Amniotic stem cell (primary cell): ENCODE results near the gene TTLL7.

Source experiments
- DNase-seq: peaks from one replicate; lab custom pipeline; 2025; lab: John Stamatoyannopoulos, UW

Gene TTLL7

DNA sequence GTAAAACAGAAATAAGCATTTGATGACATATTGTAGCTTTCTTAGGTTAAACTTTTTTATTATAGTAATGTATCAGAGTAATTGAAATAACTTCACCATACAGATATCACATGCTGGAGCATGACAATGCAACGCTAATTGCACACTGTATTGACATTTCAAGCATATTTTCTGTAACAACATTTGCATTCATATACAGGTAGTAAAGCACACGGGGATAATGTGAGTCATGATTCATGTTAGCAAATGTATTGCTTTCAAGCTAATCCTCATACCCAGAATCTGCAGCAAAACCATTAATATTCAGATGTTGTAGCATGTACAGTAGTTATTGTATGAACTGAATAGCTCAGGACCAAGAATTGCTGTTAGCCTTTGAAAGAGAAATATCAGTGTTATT lies 133.9 kb downstream of the TTLL7 start:
- no peak for DNase-seq

DNA sequence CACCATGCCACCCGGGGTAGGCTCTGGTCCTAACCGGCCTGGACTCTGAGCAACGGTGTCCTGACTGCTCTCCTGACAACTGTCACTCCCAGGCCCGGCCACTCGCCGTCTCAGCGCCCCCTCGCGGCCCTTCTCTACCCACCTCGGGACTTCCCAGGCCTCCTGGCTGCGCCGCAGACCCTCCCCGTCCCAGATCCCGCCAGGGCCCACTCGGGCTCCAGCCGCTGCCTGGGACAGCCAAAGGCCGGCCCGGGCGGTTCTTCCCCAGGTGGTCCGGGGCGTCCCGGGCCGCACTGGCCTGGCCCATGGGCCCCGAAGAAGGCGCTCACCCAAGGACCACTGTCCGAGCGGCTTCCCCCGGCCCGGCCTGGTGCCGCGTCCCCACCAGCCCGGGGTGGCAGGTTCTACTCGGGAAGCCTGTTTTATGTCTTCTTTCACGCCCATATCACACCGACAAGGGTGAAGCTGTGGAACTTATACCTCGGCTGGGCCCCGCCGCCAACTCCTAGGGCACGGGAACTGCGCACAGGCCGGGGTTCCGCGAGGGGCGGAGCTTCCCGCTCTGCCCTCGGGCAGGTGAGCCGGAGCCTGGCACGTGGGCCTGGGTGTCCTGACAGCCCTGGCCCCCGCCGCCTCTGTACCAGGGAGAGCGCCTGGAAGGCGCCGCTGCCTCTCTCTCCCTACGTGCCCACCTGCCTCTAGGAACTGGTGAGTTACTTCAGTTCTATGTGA lies 138.3 kb downstream of the TTLL7 start:
- no peak for DNase-seq

DNA sequence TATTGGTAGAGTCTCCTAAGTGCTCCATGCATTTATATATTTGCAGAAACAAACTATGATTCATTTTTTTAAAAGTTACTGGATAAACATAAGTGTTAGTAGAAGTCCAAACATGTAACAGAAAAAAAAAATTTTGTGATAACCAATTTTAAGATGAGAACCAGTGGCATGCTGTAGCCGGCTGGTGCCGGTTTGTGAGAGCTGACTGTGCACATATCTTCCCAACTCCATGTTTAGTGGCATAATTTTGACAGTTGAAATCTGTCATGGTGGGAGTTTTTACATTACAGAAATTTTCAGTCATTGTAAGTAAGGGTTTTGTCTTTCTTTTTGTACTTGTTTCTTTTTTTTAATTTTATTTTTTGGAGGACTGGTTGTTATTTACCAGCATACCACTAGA lies 141.2 kb downstream of the TTLL7 start:
- DNase-seq = no peak

DNA sequence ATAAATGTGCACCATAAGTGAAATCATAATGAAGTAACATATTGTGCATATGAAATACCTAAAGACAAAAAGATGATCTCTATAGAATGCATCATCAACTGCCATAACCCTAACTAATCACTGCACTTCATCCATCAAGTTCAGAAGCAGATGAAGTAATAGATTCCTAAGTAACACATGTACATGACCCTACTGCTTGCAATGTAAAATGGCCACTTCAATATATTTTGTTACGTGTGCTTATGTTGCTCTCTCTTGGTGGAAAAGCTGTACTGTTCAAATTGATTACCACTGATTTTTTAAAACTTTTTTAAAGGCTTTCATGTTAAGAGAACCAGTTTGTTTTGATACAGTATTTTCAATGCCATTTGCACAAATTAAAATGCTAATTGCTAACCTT lies 141.8 kb downstream of the TTLL7 start:
- DNase-seq = peak; percentile 46

DNA sequence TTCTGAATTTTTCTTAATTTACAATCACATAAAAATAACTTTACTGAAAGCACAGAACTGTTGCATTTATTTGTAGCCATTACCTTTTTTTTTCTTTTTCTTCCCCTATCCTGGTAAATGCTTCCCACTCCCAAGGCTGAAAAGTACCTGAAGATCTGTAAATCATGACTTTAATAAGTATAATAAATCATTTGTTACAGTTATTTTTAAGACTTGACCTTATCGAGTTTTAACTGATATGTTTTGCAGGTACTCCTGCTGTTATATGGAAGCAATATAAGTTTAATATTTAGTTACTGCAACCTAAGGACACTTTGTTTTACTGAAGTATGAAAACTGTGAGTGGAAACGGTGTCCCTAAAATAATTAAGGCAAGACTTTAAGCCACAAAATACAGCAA lies 142.6 kb downstream of the TTLL7 start:
- no peak for DNase-seq

DNA sequence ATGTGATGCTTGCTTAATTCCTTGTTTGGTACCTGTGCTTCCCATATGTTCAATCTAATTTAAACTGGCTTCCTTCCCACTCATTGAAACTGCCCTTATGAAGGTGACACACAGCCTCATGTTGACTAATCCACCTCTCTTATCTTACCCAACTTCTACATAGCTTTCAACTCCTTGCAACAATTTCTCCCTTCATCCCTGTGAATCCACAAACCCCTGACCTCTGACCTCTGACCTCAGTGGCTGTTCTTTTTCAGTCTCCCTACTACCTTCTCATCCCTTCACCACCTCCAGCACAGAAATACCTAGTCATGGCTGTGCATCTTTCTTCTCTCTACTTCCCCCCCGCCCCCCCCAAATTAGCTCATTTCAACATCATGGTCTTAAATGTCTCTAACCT lies 144.5 kb downstream of the TTLL7 start:
- DNase-seq = no peak

DNA sequence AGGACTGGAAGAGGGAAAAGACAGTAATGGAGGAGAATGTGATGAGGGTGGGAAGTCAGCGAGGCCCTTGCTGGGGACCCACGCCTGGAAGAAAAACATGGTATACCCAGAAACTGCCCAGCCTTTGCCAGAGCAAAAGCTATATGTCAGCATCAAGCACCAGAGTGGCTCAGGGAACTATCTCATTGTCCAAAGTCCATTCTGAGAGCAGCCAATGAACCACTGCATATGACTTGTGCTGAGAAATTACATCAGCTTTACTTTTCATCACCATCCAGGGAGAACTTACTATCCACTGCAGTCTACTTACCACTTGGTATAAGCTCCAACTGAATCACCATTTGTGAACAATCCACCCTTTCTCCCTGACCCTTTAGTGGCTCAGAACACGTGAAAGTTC lies 148.1 kb downstream of the TTLL7 start:
- DNase-seq = no peak

DNA sequence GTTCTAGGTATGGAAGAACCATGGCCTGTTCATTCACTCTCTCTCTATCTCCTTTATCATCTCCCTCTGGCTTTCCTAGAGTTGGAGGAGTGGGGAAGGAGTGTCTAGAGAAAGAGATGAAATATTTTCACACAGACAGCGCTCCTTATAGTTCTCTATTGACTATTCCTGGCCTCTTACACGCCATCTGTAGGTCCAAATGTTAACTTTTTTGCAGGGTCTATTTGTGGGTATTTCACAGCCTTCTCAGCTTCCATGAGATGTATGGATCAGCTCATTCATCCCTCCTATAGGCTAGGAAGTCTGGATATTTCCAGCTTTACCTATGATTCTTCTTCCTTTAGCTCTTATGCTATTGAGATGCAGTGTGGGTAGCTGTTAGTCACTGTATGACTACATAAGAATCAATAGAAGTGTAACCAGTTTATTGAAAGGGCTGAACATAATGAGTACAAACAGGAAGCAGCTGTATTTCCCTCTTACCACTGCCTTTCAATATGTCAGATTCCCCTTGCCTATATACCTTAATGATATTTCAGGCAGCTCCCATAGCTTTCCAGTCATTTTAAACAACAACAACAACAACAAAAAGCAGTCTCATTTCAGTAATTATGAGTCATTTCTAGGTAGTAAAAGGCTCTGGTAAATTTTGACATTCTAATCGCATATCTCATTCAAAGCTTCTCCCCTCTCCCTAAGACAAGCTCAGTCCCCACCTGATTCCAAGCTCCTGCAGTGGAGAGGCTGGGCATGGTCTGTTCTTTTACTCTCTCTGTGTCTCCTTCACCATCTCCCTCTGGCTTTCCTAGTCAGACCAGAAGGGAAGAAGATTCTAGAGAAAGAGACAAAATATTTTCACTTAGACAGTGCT lies 149.5 kb downstream of the TTLL7 start:
- no peak for DNase-seq

DNA sequence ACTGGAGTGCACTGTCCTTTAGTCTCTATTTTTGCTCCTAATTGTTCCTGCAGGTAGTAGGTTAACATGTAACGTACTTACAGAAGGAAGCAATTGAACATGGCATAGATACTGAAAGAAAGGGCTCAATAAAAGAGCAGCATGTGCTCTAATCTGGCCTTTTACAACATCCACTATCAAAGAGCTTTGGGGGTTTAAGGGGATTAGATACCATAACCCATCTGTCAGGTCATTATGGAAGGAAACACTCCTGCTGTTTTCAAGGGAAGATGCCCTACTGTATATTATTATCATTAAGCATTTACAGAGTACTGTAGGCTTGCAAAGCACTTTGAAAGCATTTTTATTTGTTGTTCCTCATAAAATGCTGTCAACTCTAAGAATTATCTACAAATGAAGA lies 152.8 kb downstream of the TTLL7 start:
- DNase-seq = no peak

DNA sequence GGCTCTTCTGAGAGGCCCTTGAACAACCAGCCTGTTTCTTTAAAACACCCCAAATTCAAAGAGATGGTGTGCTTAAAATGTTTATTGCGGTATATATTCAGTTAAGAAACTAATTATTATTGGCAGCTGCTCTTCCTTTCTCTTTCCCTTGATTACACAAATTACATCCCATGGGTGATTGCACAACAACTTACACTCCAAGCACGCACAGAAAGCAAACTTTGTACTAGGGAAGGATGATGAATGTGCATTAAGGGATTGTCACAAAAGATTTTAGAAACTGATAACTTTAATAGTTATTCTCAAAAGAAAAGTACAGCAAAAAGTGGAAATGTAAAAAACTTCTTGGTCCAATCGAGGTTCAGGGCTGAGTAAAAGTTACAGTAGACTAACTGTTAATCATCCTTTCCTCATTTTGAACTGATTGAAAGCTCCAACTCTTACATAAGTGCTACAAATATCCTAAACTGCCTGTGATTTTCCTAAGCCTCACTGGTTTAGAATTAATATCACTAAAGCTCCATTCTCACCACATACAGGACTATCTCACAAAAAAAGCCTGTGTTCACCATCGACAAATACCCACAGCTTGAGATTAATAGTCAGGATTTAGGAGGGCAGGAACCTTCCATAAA lies 153.4 kb downstream of the TTLL7 start:
- DNase-seq = no peak

DNA sequence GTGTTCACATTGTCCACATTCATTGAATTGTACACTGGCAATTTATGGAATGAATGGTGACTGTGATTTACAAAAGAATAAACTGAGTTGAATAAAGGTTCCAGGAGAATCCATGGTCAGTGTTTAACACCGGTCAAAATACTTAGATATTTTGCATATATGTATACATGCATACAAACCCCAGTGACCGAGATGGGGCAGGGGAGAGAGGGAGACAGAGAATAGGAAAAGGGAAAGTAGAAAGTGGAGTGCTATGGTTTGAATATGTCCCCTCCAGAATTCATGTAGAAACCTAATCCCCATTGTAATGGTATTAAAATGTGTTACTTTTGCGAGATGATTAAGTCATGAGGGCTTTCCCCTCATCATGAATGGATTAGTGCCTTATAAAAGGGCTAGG lies 154.4 kb downstream of the TTLL7 start:
- DNase-seq = no peak

DNA sequence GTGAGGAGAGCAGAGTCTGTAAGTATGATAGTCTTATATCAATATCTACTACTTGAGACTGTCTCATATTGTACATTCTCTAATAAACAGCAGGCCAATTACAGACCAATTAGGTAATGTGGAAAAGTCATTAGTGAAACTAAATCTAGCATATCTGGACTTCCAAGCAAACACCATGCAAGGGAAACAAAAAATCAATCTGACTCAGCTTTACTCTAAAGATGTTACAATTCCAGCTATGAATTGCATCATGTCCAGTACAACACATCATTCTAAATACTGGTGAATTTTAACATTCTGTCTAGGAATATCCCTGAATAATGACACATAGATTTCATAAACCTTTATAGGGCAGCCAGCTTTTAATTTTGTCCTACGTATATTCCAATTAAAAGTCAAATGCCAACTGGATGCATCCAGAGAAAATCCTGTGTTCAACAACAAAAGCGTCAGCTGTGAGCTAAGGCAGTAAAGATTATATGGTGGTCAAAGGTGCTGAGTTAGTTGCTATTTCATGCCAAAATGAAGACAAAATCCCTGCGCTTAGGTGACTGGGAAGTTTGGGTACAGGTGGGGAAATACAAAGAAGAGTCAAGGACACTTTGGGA lies 159.3 kb downstream of the TTLL7 start:
- no peak for DNase-seq

DNA sequence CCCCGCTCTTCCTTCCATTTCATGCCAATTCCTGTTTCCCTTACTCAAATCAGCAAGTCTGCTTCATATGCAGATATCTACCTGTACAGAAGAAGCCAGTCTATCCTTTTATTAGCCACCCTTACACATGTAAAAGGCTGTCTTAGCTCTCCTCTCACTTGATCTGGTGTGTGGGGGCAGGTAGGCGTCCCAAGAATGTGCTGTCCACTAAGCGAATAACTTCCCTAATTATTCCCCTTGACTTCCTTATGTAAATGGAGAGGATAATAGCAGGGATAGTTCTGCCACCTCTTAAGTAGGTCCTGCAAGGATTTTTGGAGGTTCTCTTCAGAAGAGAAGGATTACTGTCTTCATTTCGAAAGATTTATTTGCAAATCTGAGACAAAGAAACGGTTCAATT lies 160.4 kb downstream of the TTLL7 start:
- no peak for DNase-seq

DNA sequence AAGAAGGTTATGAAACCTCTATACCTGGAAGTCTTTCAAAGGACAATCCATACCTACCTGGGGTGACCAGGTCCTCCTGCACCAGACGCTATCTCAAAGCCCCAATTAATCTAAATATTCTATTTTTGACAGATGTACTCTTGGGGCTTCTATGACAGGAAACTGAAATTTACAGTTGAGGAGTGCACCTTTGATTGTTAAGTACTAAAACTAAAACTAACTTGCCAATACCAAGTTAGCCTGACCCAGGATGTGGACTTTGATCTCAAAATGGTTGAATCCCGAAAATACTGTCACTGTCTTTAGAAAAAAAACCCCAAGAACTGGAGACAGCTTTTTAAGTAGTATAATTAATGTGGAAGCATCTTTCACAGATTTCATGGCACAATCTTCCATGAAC lies 162.4 kb downstream of the TTLL7 start:
- DNase-seq = no peak

DNA sequence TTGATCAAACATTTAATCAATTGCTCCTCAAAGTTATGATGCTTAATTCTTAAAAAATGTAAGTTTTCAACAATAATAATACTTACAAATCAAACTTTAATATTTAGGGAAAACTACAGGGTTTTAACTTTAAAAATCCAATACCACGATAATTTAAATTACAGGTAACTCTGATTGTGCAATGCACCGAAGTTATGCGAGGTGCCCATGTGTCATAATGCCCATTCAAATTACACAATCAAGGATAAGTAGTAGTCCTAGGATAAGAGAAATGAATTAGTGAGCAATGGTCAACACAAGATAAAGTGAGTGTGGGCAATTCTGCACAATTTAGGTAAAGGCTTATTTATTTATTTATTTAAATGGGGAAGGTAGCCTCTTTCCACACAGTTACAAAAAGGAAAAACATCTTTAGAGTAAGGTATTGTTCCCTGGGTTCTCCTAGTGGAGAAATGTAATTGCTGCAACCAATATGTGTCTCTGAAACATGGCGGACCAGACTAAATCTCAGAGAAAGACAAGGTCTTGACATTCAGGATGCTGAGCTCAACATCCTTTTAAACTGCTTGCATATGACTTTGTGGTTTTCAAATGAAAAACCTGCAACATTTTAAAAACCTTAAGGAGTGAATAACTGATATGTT lies 164.2 kb downstream of the TTLL7 start:
- no peak for DNase-seq

DNA sequence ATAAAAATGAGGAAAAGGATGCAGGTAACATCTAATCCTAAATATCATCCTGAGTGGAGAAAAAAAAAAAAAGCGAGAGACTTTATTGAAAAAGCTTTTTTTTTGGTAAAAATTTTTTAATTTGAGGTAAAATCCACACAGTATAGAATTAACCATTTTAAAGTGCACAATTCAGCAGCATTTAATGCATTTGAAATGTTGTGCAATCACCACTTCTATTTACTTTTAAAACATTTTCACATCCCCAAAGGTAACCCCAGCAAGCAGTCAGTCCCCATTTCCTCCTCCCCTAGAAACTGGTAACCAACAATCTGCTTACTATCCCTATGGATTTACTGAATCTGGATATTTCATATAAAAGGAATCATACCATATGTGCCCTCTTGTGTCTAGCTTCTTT lies 166.7 kb downstream of the TTLL7 start:
- DNase-seq = no peak

DNA sequence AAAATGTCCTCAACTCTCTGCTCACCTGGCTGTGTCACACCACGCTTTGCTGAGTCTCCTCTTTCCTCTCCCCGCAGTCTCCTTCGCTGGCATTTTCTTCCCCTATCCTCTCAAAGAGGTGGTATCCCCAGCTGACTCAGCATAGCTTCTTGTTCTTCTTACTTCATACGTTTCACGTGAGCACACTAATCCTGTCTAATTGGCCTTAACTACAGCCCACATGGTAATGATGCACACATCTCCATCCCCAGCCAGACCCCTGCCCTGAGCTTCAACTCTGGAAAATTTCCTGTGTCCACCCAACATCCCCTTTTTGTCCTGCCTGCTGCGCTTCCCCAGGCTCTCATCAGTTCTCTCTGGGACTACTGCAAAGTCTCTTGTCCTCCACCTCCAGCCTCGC lies 169.8 kb downstream of the TTLL7 start:
- DNase-seq = no peak

DNA sequence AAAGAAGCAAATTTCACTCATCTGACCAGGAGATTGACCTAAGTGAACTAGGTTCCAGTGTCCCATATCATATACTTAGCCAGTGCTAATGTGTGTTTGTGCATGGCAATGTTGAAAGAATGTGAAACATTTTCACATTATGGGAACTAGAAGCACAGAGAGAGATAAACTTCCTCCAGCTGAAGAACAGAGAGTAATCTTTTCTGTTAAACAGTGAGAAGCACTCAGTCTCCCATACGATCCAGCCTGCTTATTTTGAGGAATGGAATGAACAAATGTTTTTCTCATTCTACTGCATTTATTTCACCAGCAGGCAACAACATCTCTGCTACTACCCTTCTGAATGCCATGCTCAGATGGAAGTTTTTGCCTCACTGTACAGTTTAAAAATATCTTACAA lies 170.5 kb downstream of the TTLL7 start:
- no peak for DNase-seq

DNA sequence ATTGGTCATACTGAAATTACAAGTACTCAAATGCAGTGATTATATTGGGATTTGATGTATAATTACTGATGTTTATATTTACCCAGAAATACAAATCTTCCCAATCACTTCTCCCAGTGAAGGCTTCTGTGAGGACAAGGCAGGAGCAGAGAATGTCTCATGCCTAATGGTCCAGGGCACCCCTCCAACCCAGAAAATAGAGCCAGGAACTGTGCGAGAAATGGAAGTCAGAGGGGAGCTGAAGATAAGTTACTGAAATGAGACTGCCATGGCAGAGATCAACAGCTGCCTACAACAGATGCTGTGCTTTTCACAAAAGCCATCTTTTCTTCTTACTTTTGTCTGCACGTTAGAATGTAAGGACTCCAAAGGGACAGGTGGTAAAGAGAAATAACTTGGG lies 171.2 kb downstream of the TTLL7 start:
- no peak for DNase-seq

DNA sequence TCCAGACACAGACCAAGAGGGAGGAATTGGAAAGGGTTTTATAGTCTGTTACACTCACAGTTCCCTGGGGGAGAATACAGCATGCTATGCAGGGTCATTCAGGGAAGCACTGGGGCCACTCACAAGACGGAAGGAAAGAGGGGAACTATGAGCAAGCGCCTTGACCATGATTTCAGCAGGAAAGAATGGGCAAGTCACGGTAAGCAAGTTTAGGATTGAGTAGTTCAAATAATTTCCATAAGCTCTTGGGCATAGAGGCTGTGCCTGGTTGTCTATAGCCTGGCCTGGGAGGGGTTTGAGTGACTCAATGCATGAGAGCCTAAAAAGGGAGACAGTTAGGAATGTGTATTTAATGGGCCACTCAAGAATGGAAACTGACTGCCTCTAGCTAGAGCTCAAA lies 176.7 kb downstream of the TTLL7 start:
- DNase-seq = no peak

DNA sequence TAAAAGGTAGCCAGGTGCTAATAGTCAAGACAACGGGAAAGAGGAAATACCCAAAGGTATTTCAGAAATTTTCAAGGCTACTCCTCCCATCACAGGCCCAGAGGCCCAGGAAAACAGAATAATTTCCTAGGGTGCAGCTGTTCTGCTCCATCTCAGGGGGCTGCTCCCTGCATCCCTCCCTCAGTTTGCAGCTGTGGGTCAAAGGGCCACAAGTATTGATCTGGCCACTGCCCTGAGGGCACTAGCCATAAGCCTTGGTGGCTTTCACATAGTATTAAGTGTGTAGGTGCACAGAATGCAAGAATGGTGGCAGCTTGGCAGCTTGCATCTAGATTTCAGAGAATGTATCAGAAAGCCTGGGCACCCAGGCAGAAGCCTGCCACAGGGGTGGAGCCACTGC lies 179.5 kb downstream of the TTLL7 start:
- no peak for DNase-seq

DNA sequence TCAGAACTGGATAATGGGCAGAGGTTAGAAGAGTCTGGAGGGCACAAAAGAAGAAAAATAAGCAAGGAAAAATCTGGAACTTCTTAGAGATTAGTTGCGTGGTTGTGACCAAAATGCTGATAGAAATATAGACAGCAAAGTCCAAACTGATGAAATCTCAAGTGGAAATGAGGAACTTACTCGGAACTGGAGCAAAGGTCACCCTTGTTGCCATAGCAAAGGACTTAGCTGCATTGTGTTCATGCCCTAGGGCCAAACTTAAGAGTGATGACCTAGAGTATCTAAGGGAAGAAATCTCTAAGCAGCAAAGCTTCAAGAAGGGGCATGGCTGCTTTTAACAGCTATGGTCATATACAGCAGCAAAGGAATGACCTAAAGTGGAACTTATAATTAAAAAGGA lies 180.0 kb downstream of the TTLL7 start:
- DNase-seq = no peak
